Uterus (tissue), 2 donors: ENCODE results near the gene HSD17B8.

Source experiments
- CTCF ChIP-seq, 4 experiments: fragments of 200-600 bp in 2 of 4; fragments of 450-650 bp in 2 of 4; sonication (generic) in 2 of 4; IDR thresholded peaks; one replicate each; pipeline ENCODE4 v1.5.1; 2016 to 2019; ENCODE audit warnings: antibody characterized with exemption in 4 of 4, mild to moderate bottlenecking in 2 of 4, moderate library complexity in 1 of 4
- POLR2A ChIP-seq, 2 donors: fragments of 450-650 bp; IDR thresholded peaks; one replicate each; pipeline ENCODE4 v1.6.1; 2016; ENCODE audit warnings: antibody characterized with exemption in 2 of 2, mild to moderate bottlenecking in 1 of 2, moderate library complexity in 1 of 2

DNA sequence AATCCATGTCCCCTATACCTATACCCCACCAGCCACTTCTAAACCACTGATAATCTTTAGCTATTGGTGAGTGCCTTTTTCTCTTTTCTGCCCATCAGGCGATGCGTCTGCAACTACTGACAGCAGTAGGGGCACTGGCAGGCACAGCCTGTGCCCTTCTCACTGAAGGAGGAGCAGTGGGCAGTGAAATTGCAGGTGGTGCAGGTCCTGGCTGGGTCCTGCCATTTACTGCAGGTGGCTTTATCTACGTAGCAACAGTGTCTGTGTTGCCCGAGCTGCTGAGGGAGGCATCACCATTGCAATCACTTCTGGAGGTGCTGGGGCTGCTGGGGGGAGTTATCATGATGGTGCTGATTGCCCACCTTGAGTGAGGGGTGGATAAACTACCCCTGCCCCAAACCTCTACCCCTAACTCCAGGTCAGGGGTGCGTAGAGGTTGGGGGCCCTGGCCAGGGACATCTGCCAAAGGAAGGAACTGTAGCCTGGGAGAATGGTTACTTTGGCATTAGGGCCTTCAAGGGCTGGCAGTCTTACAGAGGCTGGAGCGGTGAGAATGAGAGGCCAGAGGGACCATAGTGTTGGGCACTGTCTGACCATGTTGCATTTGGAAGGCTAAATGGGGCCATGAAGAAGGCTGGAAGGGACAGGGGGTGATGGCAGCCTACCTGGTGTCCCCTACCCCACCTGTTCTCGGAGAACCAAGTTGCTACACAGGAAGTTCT, 851 bp upstream of the HSD17B8 start:
- no peak for TF ChIP-seq CTCF (IDR thresholded peaks at IDR 0.05)
- no peak for TF ChIP-seq POLR2A (IDR thresholded peaks at IDR 0.05)
